Activated naive CD4-positive, alpha-beta T cell treated with Interleukin-2 at 50 U/mL for 16 hours (primary cell): Measurements from ENCODE around the gene TMEM132D.
"Not testable (repeated sequence)": the region's sequence is repeated elsewhere in the genome, so short reads cannot be mapped to it uniquely, and the experiment has no call there.

Experiments
- DNase-seq: peaks from one replicate; pipeline ENCODE4 v3.0.0-alpha.2; 2020

The TMEM132D gene

DNA sequence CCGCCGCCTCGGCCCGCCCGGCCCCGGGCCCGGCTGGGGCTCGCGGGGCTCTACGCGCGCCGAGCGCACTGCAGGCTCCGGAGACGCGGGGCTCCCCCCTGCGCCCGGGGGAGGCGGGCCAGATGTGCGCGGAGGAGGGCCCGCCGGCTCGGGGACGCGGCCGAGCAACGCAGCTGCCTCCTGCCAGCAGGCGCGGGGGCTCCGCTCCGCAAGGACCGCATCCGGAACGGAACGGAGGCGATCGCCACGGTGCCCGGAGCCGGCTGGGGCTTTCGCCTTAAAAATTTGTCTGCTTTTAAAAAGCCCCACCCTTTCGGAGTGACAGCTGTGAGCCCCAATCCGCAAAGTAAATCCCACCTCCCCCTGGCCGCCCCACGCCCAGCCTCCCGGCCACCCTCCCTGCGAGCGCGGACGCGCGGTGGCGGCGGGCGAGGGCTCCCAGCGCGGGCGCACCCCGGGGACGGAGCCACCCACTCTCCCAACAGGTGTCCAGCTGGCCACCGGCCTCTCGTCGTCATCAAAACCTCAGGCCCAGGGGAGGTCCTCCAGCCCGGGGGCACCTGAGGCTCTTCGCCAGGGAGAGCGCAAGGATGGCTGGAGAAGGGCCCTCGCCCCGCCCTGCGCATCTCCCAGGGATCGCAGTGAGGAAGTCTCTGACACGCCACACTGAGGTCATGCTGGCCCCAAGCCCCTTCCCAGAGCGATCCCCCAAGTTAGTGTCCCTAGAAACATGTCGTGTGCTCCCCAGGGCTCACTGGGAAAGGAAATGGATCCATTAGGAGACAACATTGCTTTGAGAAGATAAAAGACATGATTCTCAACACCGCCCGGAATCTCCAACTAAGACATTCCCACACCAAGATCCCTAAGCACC, at the start of gene TMEM132D:
TSS of gene TMEM132D (minus strand) at position 70 of the 874 bp plus-strand sequence.
- no peak for DNase-seq

DNA sequence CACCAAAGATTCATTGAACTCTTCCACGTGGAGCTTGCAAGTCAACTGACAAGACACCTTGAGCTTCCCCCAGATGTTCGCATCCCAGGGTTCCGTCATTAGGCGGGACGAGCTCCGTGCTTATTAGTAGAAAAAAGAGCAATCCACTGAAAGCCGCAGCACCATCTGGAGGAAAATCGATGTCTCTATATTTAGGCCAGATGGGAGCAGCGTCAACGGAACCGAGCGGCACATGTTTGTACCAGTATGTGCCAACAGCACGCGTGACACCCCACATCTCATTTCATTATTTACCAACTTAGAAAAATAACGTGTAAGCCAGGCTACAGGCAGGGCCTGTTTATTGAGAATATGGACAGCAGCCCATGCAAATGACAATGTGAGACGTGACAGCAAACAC, 45.8 kb upstream of the TMEM132D start:
- DNase-seq: no peak

DNA sequence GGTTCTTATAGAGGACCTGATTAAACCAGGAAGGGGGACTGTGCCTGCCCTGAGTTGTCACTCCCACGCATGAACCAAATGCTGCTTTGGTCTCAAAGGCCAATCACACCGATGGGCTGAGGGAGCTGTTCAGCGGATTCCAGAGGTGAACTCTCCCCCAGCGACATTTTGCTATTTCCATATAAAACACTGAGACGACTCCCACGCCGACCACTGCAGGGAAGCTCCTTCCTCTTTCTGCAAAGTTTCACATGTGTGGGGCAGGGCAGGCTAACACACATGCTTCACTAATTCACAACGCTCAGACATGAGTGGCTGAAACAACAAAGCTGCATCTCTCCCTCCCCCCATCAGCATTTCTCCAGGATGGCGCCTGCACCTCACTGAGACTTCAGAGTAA, 37.8 kb upstream of the TMEM132D start:
- DNase-seq: no peak

DNA sequence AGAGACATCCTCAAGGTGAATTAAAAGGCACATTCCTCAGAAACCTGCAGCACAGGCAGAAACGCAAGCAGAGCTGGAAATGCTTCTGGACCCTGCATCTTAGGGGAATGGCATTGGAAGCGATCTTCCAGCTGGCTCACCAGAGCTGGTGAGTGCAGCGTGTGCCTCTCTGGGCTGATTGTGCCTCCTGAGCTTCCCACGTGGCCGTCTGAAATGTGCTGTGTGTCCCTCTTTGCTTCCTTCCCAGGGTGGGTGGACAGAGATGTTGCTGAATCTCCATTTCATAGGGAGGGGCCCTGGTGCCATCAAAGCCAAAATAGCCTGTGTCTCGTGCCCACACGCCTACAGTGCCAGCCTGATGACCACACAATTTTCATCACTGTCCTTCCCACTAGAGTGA, 34.3 kb upstream of the TMEM132D start:
- DNase-seq: no peak

DNA sequence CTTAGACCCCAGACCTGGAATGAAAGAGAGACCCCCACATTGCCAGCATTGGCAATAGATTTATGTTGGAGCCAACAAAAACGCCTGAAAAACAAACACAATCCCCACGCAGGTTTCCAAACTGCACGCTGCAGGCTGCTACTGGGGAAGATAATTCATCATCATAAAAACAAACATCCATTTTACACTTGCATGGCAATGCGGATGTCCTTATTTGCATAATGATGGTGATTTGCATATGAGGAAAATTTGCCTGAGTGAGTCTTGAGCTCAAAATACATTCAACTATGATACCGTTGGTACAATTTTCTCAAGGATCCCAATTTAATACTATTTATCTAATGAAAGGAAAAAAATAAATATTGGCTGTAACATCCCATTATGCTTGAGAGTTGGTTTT, 33.6 kb upstream of the TMEM132D start:
- no peak for DNase-seq

DNA sequence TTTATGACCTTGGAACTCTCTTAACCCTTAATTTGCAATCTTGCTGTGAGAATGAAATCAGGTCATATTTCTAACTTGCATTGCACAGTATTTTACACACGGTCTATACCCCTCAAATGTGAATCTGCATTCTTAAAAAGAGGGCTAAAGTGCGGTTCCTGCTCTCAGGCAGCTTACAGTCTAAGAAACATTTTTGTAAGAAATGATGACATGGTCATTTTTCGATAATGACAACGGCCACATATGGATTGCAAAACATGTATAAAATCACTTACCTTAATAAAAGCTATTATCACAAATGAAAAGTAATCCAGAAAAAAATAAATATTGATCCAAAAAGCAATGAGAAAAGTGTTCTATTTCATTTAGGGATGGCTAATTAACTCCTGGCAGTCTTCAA, 24.8 kb upstream of the TMEM132D start:
- DNase-seq: no peak

DNA sequence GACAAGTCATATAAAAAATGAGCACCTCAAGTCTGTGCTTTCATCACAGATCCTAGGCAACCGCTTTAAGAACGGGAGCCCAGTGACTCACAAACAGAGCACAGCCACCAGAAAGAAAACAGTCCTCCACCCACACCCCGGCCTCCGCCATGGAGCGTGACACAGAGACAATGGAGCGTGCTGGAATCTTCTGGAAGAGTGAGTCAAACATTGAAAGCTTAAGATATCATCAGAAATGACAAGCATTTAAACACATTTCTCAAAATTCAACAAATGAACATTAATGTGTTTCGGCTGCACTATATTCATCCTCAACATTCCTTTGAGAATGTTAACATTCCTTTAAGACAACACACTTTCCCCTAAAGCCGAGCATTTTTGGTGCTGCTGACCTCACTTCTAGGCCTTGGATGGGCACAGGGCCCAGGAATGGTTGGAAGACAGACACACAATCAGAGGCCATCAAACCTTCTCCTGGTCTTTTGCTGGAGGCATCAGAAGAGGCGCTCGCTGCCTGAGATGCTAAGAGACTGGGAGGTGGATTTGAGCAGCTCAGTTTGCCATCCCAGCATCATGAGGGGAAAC, 23.6 kb upstream of the TMEM132D start:
- DNase-seq: no peak

DNA sequence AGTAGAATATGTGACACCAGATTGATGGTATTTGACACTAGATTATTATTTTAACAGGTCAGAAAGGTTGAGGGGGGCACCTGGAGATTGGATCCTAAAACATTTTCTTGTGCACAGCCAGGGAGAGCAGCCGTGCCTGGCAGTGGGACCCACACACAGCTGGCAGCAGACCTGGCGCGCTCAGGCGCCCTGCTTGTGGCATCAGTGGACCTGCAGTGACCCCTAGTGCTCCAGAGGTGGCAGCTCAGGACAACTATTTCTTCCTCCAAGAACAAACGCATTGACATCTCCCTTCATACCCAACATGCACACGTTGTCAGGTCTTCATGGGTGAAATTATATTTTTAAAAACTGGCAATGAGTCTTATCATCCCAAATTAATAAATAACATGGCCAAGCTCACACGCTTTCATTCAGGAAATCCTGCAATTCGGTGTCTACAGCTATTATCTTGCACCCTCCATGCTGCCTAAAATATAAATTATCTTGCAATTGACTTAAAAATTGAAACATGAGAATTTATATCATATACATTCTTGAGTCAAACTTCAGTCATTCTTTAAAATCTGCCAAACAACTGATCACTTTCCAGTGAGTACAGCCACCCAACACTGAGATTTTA, 7.7 kb upstream of the TMEM132D start:
- no peak for DNase-seq

DNA sequence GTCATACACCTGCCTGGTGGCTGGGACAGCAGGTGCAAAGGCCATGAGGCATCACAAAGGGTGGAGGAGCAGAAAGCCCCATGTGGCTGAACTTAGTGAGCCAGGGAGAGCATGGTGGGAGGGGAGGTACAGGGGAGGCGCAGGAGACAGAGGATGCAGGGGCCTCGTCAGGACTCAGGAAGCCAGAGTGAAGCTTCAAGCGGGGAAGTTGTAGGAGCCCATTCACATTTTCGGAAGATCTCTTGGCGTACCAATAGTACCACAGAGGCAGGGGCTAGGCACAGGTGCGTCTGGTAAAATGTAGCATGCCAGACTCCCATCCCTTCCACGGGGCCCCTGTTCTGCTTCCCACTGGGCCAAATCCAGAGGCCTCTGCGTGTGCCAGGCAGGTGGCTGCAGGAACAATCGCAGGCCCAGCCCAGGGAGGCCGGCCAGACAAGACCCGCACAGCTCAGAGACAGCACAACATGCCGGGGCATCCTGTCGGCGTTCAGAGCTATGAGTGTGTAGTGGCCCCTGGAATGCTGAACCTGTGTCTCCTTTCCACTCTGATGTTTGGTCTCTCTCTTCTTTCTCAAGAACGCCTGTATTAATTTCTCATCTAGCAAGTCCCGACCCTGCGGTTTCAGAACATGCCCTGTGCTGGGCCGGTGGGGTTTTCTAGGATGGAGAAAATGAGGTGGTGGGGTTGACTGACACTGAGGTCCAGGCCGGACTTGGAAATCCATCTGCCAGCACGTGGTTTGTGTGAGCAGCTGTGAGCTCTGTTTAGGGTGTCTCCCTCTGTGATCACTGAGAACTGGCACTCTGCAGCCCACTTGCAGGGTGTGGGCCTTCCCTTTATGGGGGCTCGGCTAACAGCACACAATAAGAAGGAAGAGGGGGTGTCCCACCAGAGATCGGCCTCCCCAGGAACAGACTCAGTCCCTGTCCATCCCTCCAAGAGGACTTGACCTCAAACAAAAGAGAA, 5.5 kb upstream of the TMEM132D start:
- DNase-seq: no peak

DNA sequence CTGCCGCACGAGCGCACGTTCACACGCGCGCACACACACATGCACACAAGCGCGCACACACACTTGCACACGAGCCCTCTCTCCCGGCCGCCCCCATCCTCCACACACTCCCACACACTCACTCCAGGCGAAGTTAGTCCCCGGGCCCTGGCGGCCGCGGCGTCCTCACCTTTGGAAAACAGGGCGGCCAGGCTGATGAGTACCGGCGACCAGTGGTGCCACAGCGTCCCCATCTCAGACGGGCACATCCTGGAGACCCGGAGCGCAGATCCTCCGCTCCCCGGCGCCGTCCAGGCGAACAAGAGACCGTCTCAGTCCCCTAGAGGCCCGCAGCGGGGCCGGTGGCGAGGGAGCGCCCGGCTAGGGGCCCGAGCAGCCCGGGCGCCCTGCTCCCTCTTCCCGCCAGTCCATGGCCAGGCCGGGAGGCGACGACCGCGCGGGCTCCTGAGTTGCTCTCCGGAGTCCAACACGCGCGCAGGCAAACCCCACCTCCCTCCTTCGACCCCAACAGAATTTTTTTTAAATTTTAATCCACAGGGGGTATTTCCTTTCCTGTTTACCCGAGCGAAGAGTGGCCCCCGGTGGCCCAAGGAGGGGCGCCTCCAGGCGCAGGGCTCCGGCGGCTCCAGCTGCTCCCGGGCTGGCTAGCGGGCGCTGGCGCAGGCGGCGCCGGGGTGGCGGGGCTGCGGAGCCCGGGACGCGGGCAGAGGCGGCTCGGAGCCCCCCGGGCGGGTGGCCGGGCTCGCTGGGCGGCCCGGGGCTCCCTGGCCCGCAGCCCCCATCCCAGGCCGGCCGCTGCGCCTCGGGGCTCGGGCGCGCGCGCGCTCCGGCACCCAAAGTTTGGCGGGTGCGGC, 506 bp downstream of the TMEM132D start:
- DNase-seq: no peak

DNA sequence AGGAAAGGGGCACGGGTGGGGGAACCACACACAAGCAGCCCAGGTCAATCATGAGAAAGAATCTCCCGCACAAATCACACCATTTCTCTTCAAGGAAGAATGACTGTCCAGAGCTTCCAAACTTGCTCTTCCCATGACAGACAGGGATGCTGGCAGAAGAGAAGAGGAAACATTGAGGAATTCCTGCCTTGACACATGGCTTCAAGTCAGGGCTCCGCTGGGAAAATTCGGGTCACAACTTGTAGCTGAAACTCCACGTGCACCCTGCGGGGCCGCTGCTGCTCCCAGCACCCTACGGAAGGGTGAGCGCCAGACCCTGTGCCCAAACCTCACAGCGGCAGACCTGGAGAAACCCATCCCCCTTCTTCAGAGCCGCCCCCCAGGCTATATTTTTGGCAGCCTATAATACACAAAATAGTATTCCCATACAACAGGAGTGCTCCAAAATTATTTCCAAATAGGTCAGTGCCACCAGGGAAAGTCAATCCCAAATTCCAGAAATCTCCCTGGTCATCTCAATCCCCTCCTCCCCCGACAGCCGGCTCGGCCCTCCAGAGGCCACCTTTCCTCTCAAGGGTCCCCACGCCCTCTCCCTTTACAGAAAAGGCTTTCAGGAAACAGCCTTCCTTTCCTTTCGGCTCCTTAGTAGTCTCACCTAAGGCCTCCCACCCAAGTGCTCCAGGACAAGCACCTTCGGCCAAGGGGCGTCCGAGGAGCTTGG, 1.3 kb downstream of the TMEM132D start:
- no peak for DNase-seq

DNA sequence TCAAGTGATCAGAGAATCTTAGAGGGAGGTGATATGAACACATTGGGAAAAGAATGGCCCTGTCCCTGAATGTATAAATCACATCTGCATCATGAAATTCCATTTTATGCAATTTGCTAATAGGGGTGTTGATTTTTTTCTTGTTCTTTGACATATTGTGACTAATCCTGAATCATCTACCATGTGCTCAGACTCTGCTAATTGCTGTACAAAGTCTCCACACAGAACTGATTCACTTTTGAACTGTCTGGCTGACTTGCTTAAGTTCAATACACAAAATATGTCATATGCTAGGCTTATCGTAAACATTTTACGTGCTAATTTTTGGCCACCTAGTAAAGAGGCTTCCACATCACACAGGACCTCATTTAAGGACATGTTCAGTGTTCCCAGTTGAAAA, 2.6 kb downstream of the TMEM132D start:
- DNase-seq: no peak

DNA sequence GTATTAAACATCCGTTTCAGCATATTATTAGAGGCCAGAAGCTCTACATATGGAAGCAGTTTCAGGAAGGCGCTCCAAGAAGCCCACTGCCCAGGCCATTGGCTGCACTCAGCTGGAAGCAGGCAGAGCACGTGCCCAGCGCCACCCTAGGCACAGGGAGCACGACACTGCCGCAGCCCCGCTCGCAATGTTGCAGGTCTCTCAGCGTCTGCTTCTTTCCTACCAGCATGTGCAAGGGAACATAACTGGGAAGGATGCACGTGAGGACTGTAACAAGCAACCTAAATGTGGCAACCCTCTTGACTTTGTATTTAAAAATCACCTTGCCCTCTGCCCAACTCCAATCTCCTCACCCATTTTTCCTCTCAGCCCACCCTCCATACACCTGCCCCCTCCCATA, 3.5 kb downstream of the TMEM132D start:
- DNase-seq: no peak

DNA sequence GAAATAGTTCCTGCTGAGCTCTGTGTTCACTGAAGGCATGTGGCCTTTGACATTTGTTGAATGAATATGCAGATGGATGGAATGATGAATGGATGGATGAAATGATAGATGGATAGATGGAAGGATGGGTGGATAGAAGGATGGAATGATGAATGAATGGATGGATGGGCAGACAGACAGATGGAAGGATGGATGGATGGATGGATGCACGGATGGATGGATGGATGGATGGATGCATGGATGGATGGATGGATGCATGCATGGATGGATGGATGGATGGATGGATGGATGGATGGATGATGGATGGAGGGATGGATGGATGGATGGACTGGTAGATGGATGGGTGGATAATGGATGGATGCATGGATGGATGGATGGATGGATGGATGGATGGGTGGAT, 4.8 kb downstream of the TMEM132D start:
- not testable (repeated sequence) for DNase-seq

DNA sequence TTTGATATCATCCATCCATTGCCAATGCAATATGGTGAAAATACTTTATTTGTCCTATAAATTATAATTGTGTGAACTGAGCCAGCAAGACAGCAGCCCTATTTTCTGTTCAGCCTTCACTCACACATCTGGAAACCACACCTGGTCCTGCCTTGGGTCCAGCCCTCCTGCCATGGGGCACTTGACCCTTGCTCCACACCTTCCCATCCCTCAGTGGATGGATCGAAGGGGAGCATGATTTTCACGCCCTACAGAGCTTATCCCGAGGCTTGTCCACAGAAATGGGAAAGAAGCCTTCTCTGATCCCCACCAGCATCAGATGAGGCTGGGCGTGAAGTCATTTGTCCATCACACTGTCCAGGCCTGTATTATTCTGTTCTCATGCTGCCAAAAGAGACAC, 10.1 kb downstream of the TMEM132D start:
- no peak for DNase-seq

DNA sequence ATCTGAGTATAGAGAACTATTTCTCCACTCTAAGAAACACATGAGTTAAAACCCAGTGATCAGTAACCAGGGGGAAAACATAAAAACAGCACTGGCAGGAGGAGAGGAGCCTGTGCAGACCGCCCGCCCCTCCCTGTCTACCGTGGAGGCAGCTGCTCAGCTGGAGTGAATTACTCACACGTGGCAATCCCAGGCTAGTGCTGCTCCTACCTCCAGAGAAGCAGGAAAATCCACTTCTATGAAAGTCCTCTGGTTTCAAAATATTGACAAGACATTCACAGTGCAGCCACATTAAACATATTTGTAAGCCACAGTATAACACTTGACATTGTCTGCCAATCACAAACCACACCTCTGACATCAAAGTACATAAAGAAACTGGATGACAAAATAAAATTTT, 16.7 kb downstream of the TMEM132D start:
- no peak for DNase-seq

DNA sequence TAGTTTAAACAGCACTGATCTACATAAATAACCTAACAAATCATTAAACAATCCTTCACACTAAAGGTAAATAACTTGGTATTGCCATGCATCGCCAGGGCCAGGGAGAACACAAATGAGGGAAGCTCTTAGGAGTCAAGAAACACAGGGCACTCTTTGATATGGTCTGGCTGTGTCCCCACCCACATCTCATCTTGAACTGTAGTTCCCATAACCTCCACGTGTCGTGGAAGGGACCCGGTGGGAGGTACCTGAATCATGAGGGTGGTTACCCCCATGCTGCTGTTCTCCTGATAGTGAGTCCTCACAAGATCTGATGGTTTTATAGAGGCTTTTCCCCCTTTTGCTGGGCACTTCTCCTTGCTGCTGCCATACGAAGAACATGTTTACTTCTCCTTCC, 17.3 kb downstream of the TMEM132D start:
- no peak for DNase-seq

DNA sequence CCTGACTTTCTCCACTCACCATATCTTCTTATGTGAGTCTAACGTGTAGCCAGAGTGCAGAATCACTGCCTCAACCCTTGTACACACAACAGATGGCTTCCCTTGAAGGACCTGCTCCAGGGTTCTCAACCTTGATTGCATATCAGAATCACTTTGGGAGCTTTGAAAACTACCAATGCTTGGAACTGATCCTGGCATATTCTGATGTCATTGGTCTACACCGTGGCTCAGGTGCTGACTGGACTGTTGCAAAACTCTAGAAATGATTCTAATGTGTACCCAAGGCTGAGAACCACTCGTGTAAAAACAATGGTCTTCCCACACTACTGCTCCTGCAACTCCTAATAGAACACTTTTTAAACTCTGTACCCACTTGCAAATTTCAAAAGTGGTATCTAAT, 18.5 kb downstream of the TMEM132D start:
- DNase-seq: no peak

DNA sequence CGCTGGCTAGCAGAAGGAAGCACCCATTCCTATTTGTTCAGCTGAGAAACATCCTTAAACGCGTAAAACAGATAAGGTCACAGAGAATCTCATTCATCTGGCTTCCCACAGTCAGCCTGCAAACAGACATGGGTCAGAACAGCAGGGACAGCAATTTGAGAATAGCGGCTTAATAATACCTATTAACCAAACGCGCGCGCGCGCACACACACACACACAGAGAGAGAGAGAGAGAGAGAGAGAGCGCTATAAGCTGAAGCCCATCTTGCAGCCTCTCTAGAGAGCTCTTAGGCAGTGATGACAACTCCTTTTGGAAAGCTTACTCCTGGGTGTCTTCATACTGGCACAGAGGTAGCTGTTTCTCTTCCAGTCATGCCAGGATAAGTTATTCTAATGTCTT, 26.4 kb downstream of the TMEM132D start:
- no peak for DNase-seq

DNA sequence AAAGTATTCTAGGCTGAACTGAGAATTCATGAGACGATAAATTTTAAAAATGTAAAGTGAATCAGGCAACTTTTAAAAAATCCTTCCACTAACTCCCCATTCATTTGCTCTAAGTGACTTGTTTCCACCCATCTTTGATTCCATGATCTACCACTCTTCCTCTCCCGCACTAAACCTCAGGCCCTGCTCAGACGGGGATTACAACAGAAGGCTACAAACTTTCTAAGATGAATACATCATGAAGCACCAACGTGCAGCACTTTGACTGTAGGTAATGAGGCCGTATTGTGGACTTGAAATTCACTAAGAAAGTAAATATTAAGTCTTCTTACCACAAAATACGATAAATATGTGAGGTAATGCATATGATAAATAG, 30.0 kb downstream of the TMEM132D start:
- no peak for DNase-seq

DNA sequence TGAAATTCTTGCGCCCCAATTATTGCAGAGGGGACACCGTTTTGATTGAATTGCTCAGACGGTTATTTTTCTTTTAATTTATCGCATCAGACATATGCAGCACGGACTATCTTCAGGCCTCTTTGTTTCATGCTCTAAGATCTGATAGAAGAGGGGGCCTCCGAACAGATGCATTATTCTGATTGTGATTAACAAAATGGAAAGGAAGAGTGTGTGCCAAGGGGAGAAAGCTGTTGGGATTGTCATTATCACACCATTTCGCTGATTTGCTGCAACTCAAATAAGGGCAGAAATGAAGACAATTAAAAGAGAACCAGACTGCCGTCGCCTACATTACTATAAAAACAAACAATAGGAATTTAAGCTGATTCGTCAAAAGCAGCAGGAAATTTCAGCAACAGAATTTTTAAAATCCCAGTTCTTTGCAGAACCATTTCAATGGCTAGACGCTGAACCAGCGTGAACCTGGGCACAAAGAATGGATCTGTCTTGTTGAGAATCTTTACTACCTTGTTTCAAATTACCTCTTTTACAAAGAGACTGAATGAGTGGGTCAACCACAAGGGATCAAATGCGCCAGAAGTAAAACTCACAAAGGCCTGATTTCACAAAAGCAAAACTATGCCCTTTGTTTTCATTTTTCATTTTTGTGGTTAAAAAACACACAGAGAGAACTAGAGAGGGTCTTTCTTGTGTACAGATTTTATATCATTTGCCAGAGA, 30.6 kb downstream of the TMEM132D start:
- DNase-seq: no peak
